ENCODE data around the gene LGI4.

LGI4 gene

GRCh38 chr19:35124098-35125060 lies 10.5 kb downstream of the LGI4 start:
- Histone ChIP-seq H3K27ac (replicated peaks; ENCODE audit: low read length) (no peak overlapping the region), H2BK120ac (ENCODE audit: low read depth, low read length) (no peak overlapping the region), H3K9ac (ENCODE audit: low read depth, low read length, poor library complexity) (no peak overlapping the region), H3K14ac (ENCODE audit: low read length) (no peak overlapping the region), H2AK5ac (ENCODE audit: low read depth, low read length) (peak overlapping the region; percentile 83), H2AFZ (ENCODE audit: low read length) (no peak overlapping the region), H3K4me2 (ENCODE audit: insufficient read depth, low read length, poor library complexity, severe bottlenecking) (no peak overlapping the region), H4K8ac (ENCODE audit: low read depth, low read length) (no peak overlapping the region), H3K4me1 (ENCODE audit: control insufficient read depth in 2 of 2, insufficient read depth in 1 of 2, low read depth in 1 of 2, low read length in 2 of 2) (peaks cover 5 to 15% of the 10 kb centered on the region in 2 donors), H4K91ac (ENCODE audit: low read depth, low read length, poor library complexity) (no peak overlapping the region), H2BK5ac (ENCODE audit: low read length) (peak overlapping the region; percentile 78), H3K36me3 (replicated peaks in 1 of 2; ENCODE audit: control insufficient read depth in 2 of 2, insufficient read depth in 2 of 2, low read length in 2 of 2) (peaks cover 0 to 2% of the 10 kb centered on the region in 2 donors), H3K9me3 (replicated peaks in 1 of 2; ENCODE audit: control insufficient read depth in 2 of 2, insufficient read depth in 1 of 2, low read depth in 1 of 2, low read length in 2 of 2) (no peaks in the 10 kb centered on the region), H3K18ac (ENCODE audit: low read length) (peak overlapping the region; percentile 91), H3K27me3 (ENCODE audit: control insufficient read depth in 3 of 3, insufficient read depth in 3 of 3, low read depth in 1 of 3, low read length in 3 of 3) (peaks cover 0 to 40% (median 0%) of the 10 kb centered on the region in 3 experiments), H3K4ac (ENCODE audit: low read length) (peak overlapping the region; percentile 30), H3K23ac (ENCODE audit: low read depth, low read length, poor library complexity) (peak overlapping the region; percentile 78), H2BK12ac (ENCODE audit: low read length) (peak overlapping the region; percentile 70), H3K4me3 (ENCODE audit: low read length in 2 of 2) (no peak overlapping the region), H3K79me1 (ENCODE audit: low read depth, low read length) (no peaks in the 10 kb centered on the region), H2BK15ac (ENCODE audit: low read length) (peak overlapping the region; percentile 98)
- no peak for DNase-seq (ENCODE audit: low spot score)
- 100% methylated on average over 2 of the region's 42 CpGs; no CpG with 5 or more reads in 1 of the 2 donors for WGBS, 2 donors (ENCODE audit: extremely low coverage in 2 of 2, insufficient read length in 2 of 2, insufficient replicate concordance in 1 of 2)

GRCh38 chr19:35123573-35123972 lies 11.3 kb downstream of the LGI4 start:
- peak overlapping the region; percentile 87 for H2BK15ac ChIP-seq (ENCODE audit: low read length)
- H2AK5ac ChIP-seq (ENCODE audit: low read depth, low read length), result peak overlapping the region; percentile 91
- H2BK12ac ChIP-seq (ENCODE audit: low read length), result peak overlapping the region; percentile 81
- H3K27me3 ChIP-seq (ENCODE audit: control insufficient read depth in 3 of 3, insufficient read depth in 3 of 3, low read depth in 1 of 3, low read length in 3 of 3), result peaks cover 0 to 44% (median 0%) of the 10 kb centered on the region in 3 experiments
- H2BK120ac ChIP-seq (ENCODE audit: low read depth, low read length), result no peak overlapping the region
- no peak overlapping the region for H4K91ac ChIP-seq (ENCODE audit: low read depth, low read length, poor library complexity)
- no peaks in the 10 kb centered on the region for H3K36me3 ChIP-seq (replicated peaks in 1 of 2; ENCODE audit: control insufficient read depth in 2 of 2, insufficient read depth in 2 of 2, low read length in 2 of 2)
- no peaks in the 10 kb centered on the region for H3K9me3 ChIP-seq (replicated peaks in 1 of 2; ENCODE audit: control insufficient read depth in 2 of 2, insufficient read depth in 1 of 2, low read depth in 1 of 2, low read length in 2 of 2)
- no CpG with 5 or more reads among the region's 5 CpGs for WGBS, 2 donors (ENCODE audit: extremely low coverage in 2 of 2, insufficient read length in 2 of 2, insufficient replicate concordance in 1 of 2)
- no peaks in the 10 kb centered on the region for H3K79me1 ChIP-seq (ENCODE audit: low read depth, low read length)
- peaks cover 5 to 15% of the 10 kb centered on the region in 2 donors for H3K4me1 ChIP-seq (ENCODE audit: control insufficient read depth in 2 of 2, insufficient read depth in 1 of 2, low read depth in 1 of 2, low read length in 2 of 2)
- peak overlapping the region; percentile 88 for H3K18ac ChIP-seq (ENCODE audit: low read length)
- no peak overlapping the region for H3K23ac ChIP-seq (ENCODE audit: low read depth, low read length, poor library complexity)
- H2BK5ac ChIP-seq (ENCODE audit: low read length), result peak overlapping the region; percentile 93
- no peak overlapping the region for H3K14ac ChIP-seq (ENCODE audit: low read length)
- no peak overlapping the region for H3K9ac ChIP-seq (ENCODE audit: low read depth, low read length, poor library complexity)
- no peak overlapping the region for H3K27ac ChIP-seq (replicated peaks; ENCODE audit: low read length)
- DNase-seq (ENCODE audit: low spot score), result no peak
- no peak overlapping the region for H2AFZ ChIP-seq (ENCODE audit: low read length)
- H3K4me2 ChIP-seq (ENCODE audit: insufficient read depth, low read length, poor library complexity, severe bottlenecking), result no peak overlapping the region
- H4K8ac ChIP-seq (ENCODE audit: low read depth, low read length), result no peak overlapping the region
- H3K4ac ChIP-seq (ENCODE audit: low read length), result peak overlapping the region; percentile 5
- no peak overlapping the region for H3K4me3 ChIP-seq (ENCODE audit: low read length in 2 of 2)

GRCh38 chr19:35122687-35123551 lies 11.9 kb downstream of the LGI4 start:
- no peaks in the 10 kb centered on the region for H3K36me3 ChIP-seq (replicated peaks in 1 of 2; ENCODE audit: control insufficient read depth in 2 of 2, insufficient read depth in 2 of 2, low read length in 2 of 2)
- no peak overlapping the region for H3K4me2 ChIP-seq (ENCODE audit: insufficient read depth, low read length, poor library complexity, severe bottlenecking)
- no peaks in the 10 kb centered on the region for H3K79me1 ChIP-seq (ENCODE audit: low read depth, low read length)
- no peak overlapping the region for H3K23ac ChIP-seq (ENCODE audit: low read depth, low read length, poor library complexity)
- H2BK120ac ChIP-seq (ENCODE audit: low read depth, low read length), result no peak overlapping the region
- no CpG with 5 or more reads among the region's 19 CpGs for WGBS, 2 donors (ENCODE audit: extremely low coverage in 2 of 2, insufficient read length in 2 of 2, insufficient replicate concordance in 1 of 2)
- peak overlapping the region; percentile 31 for H3K14ac ChIP-seq (ENCODE audit: low read length)
- peak overlapping the region; percentile 81 for H2BK12ac ChIP-seq (ENCODE audit: low read length)
- H3K4ac ChIP-seq (ENCODE audit: low read length), result peak overlapping the region; percentile 5
- H3K9ac ChIP-seq (ENCODE audit: low read depth, low read length, poor library complexity), result no peak overlapping the region
- peaks cover 0 to 39% (median 0%) of the 10 kb centered on the region in 3 experiments for H3K27me3 ChIP-seq (ENCODE audit: control insufficient read depth in 3 of 3, insufficient read depth in 3 of 3, low read depth in 1 of 3, low read length in 3 of 3)
- no peak overlapping the region for H3K4me3 ChIP-seq (ENCODE audit: low read length in 2 of 2)
- no peak for DNase-seq (ENCODE audit: low spot score)
- H2BK5ac ChIP-seq (ENCODE audit: low read length), result peak overlapping the region; percentile 93
- no peak overlapping the region for H4K91ac ChIP-seq (ENCODE audit: low read depth, low read length, poor library complexity)
- no peak overlapping the region for H4K8ac ChIP-seq (ENCODE audit: low read depth, low read length)
- peaks cover 5 to 15% of the 10 kb centered on the region in 2 donors for H3K4me1 ChIP-seq (ENCODE audit: control insufficient read depth in 2 of 2, insufficient read depth in 1 of 2, low read depth in 1 of 2, low read length in 2 of 2)
- H3K27ac ChIP-seq (replicated peaks; ENCODE audit: low read length), result no peak overlapping the region
- peak overlapping the region; percentile 6 for H2AFZ ChIP-seq (ENCODE audit: low read length)
- H3K9me3 ChIP-seq (replicated peaks in 1 of 2; ENCODE audit: control insufficient read depth in 2 of 2, insufficient read depth in 1 of 2, low read depth in 1 of 2, low read length in 2 of 2), result no peaks in the 10 kb centered on the region
- H3K18ac ChIP-seq (ENCODE audit: low read length), result peak overlapping the region; percentile 88
- H2AK5ac ChIP-seq (ENCODE audit: low read depth, low read length), result peak overlapping the region; percentile 91
- peak overlapping the region; percentile 87 for H2BK15ac ChIP-seq (ENCODE audit: low read length)
